Neural cell (in vitro differentiated cells): Measurements from ENCODE around the gene CDYL. TPM values are rescaled to one million over a fixed set of nuclear protein-coding genes. Genes with fewer than 3 reads are reported as not detected.

Experiments
- H2AFZ ChIP-seq: fragments of 200-600, 300-800 bp; sonication (generic), shearing (Covaris generic); 2 replicates; pipeline ENCODE4 v1.6.0; 2014; ENCODE audit warnings: low read depth, mild to moderate bottlenecking, antibody characterized with exemption, low read length, moderate library complexity
- H3F3A ChIP-seq: fragments of 200-600 bp; shearing (Covaris generic); 2 replicates; pipeline ENCODE4 v1.6.1; 2016; ENCODE audit warnings: mild to moderate bottlenecking, moderate library complexity, mixed read lengths, antibody characterized with exemption, low read length; ENCODE audit not compliant: insufficient read depth, poor library complexity, severe bottlenecking
- H3K27ac ChIP-seq: fragments of 200-600, 300-800 bp; sonication (generic), shearing (Covaris generic); 2 replicates; pipeline ENCODE4 v1.5.1; 2014; ENCODE audit warnings: mild to moderate bottlenecking, low read length, moderate library complexity
- H3K27me3 ChIP-seq: fragments of 300-800, 200-600 bp; sonication (generic), shearing (Covaris generic); 2 replicates; pipeline ENCODE4 v1.6.0; 2014; ENCODE audit warnings: mild to moderate bottlenecking, low read depth, low read length, moderate library complexity; ENCODE audit not compliant: insufficient read depth
- H3K36me3 ChIP-seq: fragments of 300-800, 200-600 bp; sonication (generic), shearing (Covaris generic); 2 replicates; pipeline ENCODE4 v1.5.1; 2014; ENCODE audit warnings: mild to moderate bottlenecking, antibody characterized with exemption, low read length, moderate library complexity; ENCODE audit not compliant: insufficient read depth
- H3K4me2 ChIP-seq: fragments of 300-800, 200-600 bp; sonication (generic), shearing (Covaris generic); 2 replicates; pipeline ENCODE4 v1.6.0; 2014; ENCODE audit warnings: mild to moderate bottlenecking, low read length
- H3K4me3 ChIP-seq: fragments of 300-800, 200-600 bp; sonication (generic), shearing (Covaris generic); 2 replicates; pipeline ENCODE4 v1.5.1; 2014; ENCODE audit warnings: mild to moderate bottlenecking, low read length, moderate library complexity
- H3K79me2 ChIP-seq: fragments of 200-600 bp; shearing (Covaris generic); replicated peaks from 2 replicates; pipeline ENCODE4 v1.6.0; 2014; ENCODE audit warnings: mild to moderate bottlenecking, low read length, moderate library complexity; ENCODE audit not compliant: insufficient read depth
- H3K9ac ChIP-seq: fragments of 300-800, 200-600 bp; sonication (generic), shearing (Covaris generic); 2 replicates; pipeline ENCODE4 v1.6.1; 2016; ENCODE audit warnings: mild to moderate bottlenecking, low read length, mixed read lengths
- H3K9me2 ChIP-seq: fragments of 200-600 bp; shearing (Covaris generic); 2 replicates; pipeline ENCODE4 v1.6.1; 2016; ENCODE audit warnings: mild to moderate bottlenecking, low read length, mixed read lengths; ENCODE audit not compliant: insufficient read depth
- H3K9me3 ChIP-seq: fragments of 200-600, 300-800 bp; sonication (generic), shearing (Covaris generic); 2 replicates; pipeline ENCODE4 v1.6.1; 2016; ENCODE audit warnings: mild to moderate bottlenecking, mixed run types, low read length, moderate library complexity, mixed read lengths
- H4K20me1 ChIP-seq: fragments of 200-600 bp; shearing (Covaris generic); 2 replicates; pipeline ENCODE4 v1.6.1; 2016; ENCODE audit warnings: mild to moderate bottlenecking, mixed run types; ENCODE audit not compliant: insufficient read depth
- CTCF ChIP-seq: fragments of 450-650 bp; IDR thresholded peaks from 2 replicates; pipeline ENCODE4 v1.5.1; 2014; ENCODE audit warnings: antibody characterized with exemption, mild to moderate bottlenecking, moderate library complexity; ENCODE audit not compliant: poor library complexity, severe bottlenecking
- EP300 ChIP-seq: fragments of 450-650 bp; conservative IDR thresholded peaks from 2 replicates; pipeline ENCODE4 v1.6.1; 2014; ENCODE audit warnings: antibody characterized with exemption, mild to moderate bottlenecking, moderate library complexity; ENCODE audit not compliant: poor library complexity, severe bottlenecking
- EZH2 ChIP-seq: fragments of 200-600, 300-800 bp; shearing (Covaris generic), sonication (generic); IDR thresholded peaks from 2 replicates; pipeline ENCODE4 v1.6.1; 2014; ENCODE audit warnings: antibody characterized with exemption, low read length, borderline replicate concordance, mild to moderate bottlenecking; ENCODE audit not compliant: insufficient read depth, poor library complexity, severe bottlenecking
- MXI1 ChIP-seq: fragments of 450-650 bp; conservative IDR thresholded peaks from 2 replicates; pipeline ENCODE4 v1.6.1; 2014; ENCODE audit warnings: antibody characterized with exemption, mild to moderate bottlenecking; ENCODE audit not compliant: poor library complexity, severe bottlenecking
- POLR2AphosphoS5 ChIP-seq: IDR thresholded peaks from 2 replicates; pipeline ENCODE4 v1.6.1; 2012
- RAD21 ChIP-seq: fragments of 450-650 bp; conservative IDR thresholded peaks from 2 replicates; pipeline ENCODE4 v1.6.1; 2014; ENCODE audit warnings: antibody characterized with exemption, mild to moderate bottlenecking, moderate library complexity
- REST ChIP-seq: IDR thresholded peaks from 2 replicates; pipeline ENCODE4 v1.6.1; 2012; ENCODE audit warnings: borderline replicate concordance
- SMC3 ChIP-seq: fragments of 450-650 bp; conservative IDR thresholded peaks from 2 replicates; pipeline ENCODE4 v1.6.1; 2014; ENCODE audit warnings: antibody characterized with exemption, mild to moderate bottlenecking, moderate library complexity; ENCODE audit not compliant: poor library complexity
- TAF1 ChIP-seq: IDR thresholded peaks from 2 replicates; pipeline ENCODE4 v1.6.1; 2012; ENCODE audit warnings: low read depth
- polyA plus RNA-seq: library from polyadenylated mRNA; depleted of rRNA; stranded (reverse); fragments of >200 nt; gene quantifications from 2 replicates; pipeline ENCODE4 v1.2.3, GENCODE V29; 2014

Gene CDYL
- polyA plus RNA-seq, 1 donor from 2014 or later = 5.2 TPM

GRCh38 chr6:4727217-4727616, 49.0 kb upstream of the CDYL start:
- H3K27ac ChIP-seq = no peak overlapping the region
- no peak overlapping the region for H3K4me2 ChIP-seq

GRCh38 chr6:4727671-4728435, 48.4 kb upstream of the CDYL start:
- no peak overlapping the region for H3K4me2 ChIP-seq
- no peak overlapping the region for H3K27ac ChIP-seq
- H3F3A ChIP-seq = no peaks in the 10 kb centered on the region
- no peaks in the 10 kb centered on the region for H3K79me2 ChIP-seq
- H4K20me1 ChIP-seq = no peaks in the 10 kb centered on the region
- H3K9me3 ChIP-seq = no peaks in the 10 kb centered on the region
- H2AFZ ChIP-seq = no peak overlapping the region
- H3K9me2 ChIP-seq = no peaks in the 10 kb centered on the region
- no peak overlapping the region for H3K9ac ChIP-seq
- H3K36me3 ChIP-seq = no peaks in the 10 kb centered on the region
- H3K4me3 ChIP-seq = no peak overlapping the region
- H3K27me3 ChIP-seq = no peaks in the 10 kb centered on the region
- TF ChIP-seq MXI1 = no peak
- TF ChIP-seq RAD21 = no peak
- no peak for TF ChIP-seq EZH2
- no peak for TF ChIP-seq CTCF

More at GRCh38 chr6:4727217-4727616, 49.0 kb upstream of the CDYL start:
- no peaks in the 10 kb centered on the region for H4K20me1 ChIP-seq
- no peaks in the 10 kb centered on the region for H3K79me2 ChIP-seq
- H3K36me3 ChIP-seq = no peaks in the 10 kb centered on the region
- H3K9me3 ChIP-seq = no peaks in the 10 kb centered on the region
- no peak overlapping the region for H3K9ac ChIP-seq
- H3K9me2 ChIP-seq = no peaks in the 10 kb centered on the region
- no peaks in the 10 kb centered on the region for H3F3A ChIP-seq
- H3K27me3 ChIP-seq = no peaks in the 10 kb centered on the region
- no peak overlapping the region for H3K4me3 ChIP-seq
- TF ChIP-seq RAD21 = no peak
- TF ChIP-seq POLR2AphosphoS5 = no peak
- TF ChIP-seq REST = no peak
- no peak for TF ChIP-seq TAF1
- no peak for TF ChIP-seq CTCF
- no peak for TF ChIP-seq EP300
- TF ChIP-seq MXI1 = no peak
- no peak for TF ChIP-seq SMC3
- no peak for TF ChIP-seq EZH2
- H2AFZ ChIP-seq = no peak overlapping the region
